GM12892 (cell line): Measurements from ENCODE around the gene ZG16.

Experiments used
- POLR2A ChIP-seq: IDR thresholded peaks from 2 replicates; pipeline ENCODE4 v1.6.1; 2011; ENCODE audit warnings: low read depth, low read length, control low read depth
- POLR2AphosphoS5 ChIP-seq: IDR thresholded peaks from 2 replicates; pipeline ENCODE4 v1.6.1; 2011; ENCODE audit warnings: low read depth, low read length, control low read depth

DNA sequence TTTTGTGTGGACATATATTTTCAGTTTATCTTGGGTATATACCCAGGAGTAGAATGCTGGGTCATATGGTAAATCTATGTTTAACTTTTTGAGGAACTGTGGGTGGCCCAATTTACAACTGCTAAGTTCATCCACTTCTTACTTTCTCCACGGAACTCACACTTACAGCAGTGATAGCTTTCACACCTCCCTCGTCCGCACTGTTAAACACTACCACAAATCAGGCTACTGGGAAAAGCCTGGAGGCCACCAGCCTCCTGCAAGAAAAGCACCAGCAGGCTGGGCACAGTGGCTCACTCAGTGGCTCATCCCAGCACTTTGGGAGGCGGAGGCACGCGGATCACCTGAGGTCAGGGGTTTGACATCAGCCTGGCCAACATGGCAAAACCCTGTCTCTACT, 14.7 kb upstream of the ZG16 start:
- TF ChIP-seq POLR2AphosphoS5 (no peak), POLR2A (no peak)
